GM21423 (cell line): ENCODE measurements around the gene DNM3.
"Not testable (repeated sequence)": the region's sequence is repeated elsewhere in the genome, so short reads cannot be mapped to it uniquely, and the experiment has no call there.

Experiments
- ATAC-seq: cut with Tn5 transposase; IDR thresholded peaks from one replicate; pipeline ENCODE4 v1.9.1; 2021; ENCODE audit warnings: mild to moderate bottlenecking, moderate library complexity; ENCODE audit not compliant: unreplicated experiment

The DNM3 gene

GRCh38 chr1:172401892-172402291 lies 560.6 kb downstream of the DNM3 start:
- ATAC-seq, result no peak

GRCh38 chr1:172402878-172403569 lies 561.7 kb downstream of the DNM3 start:
- no peak for ATAC-seq

GRCh38 chr1:172404121-172404520 lies 562.8 kb downstream of the DNM3 start:
- no peak for ATAC-seq

DNA sequence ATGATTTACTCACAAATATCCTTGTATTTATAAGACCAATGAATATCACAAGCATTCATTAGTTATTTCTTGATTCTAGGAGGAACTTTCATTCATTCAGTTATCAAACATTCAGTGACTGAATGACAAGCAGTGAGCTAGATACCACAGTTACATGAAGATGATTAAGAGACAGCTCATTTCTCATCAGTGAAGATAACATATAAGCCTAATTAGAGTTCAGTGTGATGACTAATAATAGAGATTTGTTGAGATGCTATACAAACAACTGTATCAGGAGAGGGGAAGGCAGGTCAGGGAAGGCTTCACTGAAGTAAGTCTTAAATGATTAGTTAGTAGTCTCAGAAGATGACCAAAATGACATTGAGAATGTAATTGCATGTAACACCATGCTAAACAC lies 564.6 kb downstream of the DNM3 start:
- ATAC-seq, result no peak

- ATAC-seq, result no peak
Observed at GRCh38 chr1:172406968-172407367, 565.7 kb downstream of the DNM3 start.

DNA sequence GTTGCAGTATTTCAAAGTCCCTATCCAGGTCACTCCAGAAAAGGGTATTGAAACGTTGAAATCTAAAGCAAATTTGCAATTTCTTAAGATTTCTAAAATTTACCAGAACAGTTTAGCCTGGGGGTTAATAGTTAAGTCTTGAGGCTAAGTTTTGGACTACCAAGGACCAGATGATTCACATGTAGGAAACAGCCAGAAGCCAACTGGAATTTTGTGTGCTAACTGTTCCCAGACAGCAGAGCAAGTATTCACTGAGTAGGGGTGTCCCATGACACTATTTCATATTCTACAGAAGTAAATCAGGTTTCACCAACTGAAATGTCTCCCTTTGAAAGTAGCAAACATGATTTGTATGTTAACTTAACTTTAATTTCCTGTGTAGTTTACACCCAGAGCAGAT lies 567.7 kb downstream of the DNM3 start:
- ATAC-seq, result no peak

GRCh38 chr1:172410027-172410426 lies 568.7 kb downstream of the DNM3 start:
- ATAC-seq, result no peak

DNA sequence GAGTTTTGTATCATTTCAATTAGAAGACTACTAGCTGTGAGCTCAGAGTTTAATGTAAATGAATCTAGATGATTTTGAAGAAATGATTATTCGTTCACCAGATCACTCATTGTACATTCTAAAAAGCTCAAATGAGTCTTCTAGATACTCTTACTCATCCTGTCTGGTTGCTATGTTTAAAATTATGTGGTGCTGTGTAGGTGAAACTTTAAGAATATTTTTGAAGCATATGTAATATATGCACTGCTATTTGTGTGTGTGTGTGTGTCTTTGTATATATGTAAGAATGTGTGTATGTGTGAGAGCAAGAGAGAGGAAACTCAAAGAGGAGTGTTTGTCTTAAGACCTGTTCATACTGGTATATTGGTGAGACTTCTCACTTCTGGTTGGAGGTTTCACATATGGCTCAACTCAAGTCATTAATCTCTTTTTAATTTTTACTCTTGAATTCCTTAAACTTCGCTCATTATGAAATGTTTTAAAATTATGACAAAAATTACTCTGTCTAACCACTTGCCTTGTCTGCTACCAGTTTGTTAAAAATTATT lies 570.6 kb downstream of the DNM3 start:
- ATAC-seq, result no peak

- ATAC-seq, result no peak
Observed at GRCh38 chr1:172414331-172414730, 573.0 kb downstream of the DNM3 start.

DNA sequence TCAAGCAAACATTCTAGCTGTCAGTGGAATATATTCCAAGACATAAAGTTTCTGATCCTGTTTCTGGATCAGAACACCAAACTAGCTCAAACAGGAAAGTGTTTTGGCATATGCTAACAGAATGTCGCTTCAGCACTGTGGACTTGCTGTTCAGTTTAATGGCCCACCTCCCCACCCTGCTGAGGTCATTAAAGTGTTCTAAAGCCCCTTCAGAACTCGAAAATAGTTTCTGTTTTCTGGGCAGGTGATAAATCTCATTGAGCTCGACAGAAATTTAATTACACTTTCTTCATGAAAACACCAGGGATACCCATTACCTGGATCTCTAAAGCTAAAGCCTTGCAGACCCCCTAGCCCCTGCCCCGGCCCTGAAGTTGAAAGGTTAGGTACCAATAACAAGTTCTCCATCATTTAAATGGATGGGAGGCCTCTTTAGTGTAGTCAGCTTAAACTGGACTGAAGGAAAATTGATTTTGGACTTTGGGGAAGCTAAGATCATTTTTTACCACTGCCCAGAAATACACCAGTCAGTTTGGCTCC lies 575.3 kb downstream of the DNM3 start:
- no peak for ATAC-seq

- ATAC-seq, result no peak
Observed at GRCh38 chr1:172417557-172417956, 576.3 kb downstream of the DNM3 start.

GRCh38 chr1:172420385-172420784 lies 579.1 kb downstream of the DNM3 start, which contains the start of gene C1orf105:
TSS of gene C1orf105 (plus strand) at chr1:172420685. CDS start at chr1:172420886, 201 bp downstream.
- ATAC-seq, result no peak

GRCh38 chr1:172421974-172422604 lies 580.8 kb downstream of the DNM3 start:
- no peak for ATAC-seq

DNA sequence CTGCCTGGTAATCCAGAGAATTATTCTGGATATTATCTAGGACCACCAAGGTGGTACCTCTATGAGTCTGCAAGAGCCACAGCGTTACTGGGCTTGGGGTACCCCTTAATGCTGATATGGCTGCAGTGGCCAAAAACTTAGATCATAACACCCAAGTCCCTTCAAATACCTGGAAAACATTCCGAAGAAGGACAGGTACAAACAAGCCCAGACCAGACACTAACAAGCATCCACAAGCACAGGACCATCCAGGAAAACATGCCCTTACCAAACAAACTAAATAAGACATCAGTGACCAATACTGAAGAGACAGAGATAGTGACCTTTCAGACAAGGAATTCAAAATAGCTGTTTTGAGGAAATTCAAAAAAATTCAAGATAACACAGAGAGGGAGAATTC lies 582.0 kb downstream of the DNM3 start:
- ATAC-seq, result no peak

DNA sequence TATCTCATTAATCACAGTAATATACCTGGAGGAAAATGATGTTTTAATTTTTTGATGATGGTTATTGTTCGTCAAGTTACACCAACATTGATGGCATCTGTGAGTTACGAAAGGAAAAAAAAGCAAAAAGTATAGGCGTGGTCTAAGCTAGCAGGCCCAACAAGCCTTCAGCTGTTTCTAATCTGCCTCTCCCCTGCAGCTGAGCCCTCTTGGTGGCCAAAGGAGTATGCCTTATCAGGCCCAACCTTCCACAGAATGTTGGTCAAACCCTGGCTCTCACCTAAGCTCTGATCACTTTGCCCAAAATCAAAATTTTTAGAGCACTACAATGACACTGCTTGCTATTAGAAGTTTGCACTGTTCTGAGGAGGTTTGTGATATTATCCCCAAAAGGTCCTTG lies 584.0 kb downstream of the DNM3 start:
- ATAC-seq, result no peak

DNA sequence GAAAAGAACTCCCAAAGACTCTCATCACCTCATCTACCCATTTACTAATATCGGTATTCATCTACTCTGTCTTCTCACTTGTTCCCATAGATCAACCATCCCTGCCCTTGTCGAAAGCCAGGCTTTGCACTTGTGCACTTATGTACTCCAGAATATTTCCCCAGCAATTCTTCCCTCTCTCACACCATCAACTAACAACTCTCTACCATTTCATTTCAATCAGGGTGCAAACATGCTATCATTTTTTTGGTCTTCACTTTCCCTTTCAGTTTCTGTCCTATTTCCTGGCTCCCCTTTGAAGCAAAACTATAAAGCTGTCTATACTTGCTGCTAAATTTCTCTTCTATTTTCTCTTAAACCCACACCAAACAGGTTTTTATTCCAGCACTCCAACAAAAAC lies 585.9 kb downstream of the DNM3 start:
- ATAC-seq, result no peak

DNA sequence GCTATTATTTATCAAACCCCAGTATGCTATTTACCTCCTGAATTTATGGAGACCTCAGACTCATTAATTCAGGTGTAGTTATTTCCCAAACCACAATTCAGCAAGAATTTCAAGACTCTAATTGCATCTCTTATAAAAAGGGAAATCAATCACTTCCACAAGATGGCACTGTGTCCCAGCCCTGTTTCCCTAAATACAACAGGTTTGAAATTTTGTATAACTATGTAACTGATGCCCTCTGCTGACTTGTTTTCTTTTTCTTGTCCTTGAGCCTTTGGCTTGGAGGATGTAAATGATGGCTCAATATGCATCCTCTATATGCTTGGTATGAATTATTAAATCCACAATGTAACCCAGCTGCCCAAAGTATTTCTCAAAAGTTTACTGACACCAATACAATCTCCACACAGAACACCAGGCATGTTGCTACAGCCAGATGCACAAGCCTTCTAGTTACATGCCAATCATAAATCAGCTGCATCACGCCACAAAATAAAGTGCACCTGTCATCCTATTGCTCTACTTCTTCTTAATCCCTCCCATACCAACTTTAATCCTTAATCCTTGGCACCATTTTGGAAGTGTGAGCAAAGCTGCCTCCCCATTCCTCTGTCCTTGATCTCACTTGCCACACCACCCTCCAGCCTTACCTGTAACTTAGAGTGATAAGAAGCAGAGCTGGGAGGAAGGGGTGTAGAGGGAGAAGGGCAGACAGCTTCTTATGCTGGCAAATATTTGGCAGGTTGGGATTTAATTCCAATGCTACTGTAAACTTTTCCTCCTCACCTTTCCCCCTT lies 588.2 kb downstream of the DNM3 start:
- no peak for ATAC-seq

DNA sequence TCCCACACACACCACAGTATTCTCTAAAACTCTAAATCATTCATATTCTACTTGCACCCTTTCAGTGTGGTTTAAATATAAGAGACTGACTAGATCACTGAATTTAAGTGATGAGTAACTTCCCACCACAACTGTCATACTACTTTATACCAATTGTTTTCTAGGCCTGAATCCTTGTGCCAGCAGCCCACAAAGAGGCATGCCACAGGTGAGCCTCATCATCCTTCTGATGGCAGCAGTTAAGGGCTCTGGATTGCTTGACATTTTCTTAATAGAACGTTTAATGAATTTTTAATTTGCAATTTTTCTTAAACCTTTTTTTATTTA lies 588.8 kb downstream of the DNM3 start:
- no peak for ATAC-seq

GRCh38 chr1:172431204-172431603 lies 589.9 kb downstream of the DNM3 start:
- no peak for ATAC-seq

GRCh38 chr1:172431721-172432192 lies 590.5 kb downstream of the DNM3 start:
- ATAC-seq, result no peak

- ATAC-seq, result not testable (repeated sequence)
Observed at GRCh38 chr1:172437183-172437582, 595.9 kb downstream of the DNM3 start.
